Activated B cell treated with CpG ODN at 0.5 μM for 24 hours (primary cell): ENCODE measurements around the gene NDUFS3. TPM values are rescaled to one million over a fixed set of nuclear protein-coding genes. Genes with fewer than 3 reads are reported as not detected.

ENCODE experiments used
- ATAC-seq: fragments of 200-7000 bp; cut with Tn5 transposase; one replicate; pipeline ENCODE4 v1.10.0; 2021; ENCODE audit warnings: low read depth, mild to moderate bottlenecking, moderate library complexity
- CTCF ChIA-PET: fragments of 350-600 bp; sonication (Branson Sonifier 250); formaldehyde crosslinking; loops from one replicate; lab custom pipeline; 2021; ENCODE audit warnings: antibody characterized with exemption; lab: Charles Lee
- POLR2A ChIA-PET: fragments of 350-600 bp; sonication (Branson Sonifier 250); formaldehyde crosslinking; loops from one replicate; lab custom pipeline; 2021; ENCODE audit warnings: antibody characterized with exemption; lab: Charles Lee
- DNase-seq: peaks from one replicate; pipeline ENCODE4 v3.0.0; 2022
- H3K27ac Mint-ChIP-seq: one replicate; pipeline ENCODE4 v1.8.0; 2020; ENCODE audit warnings: mixed read lengths
- H3K27me3 Mint-ChIP-seq: one replicate; pipeline ENCODE4 v1.8.0; 2021; ENCODE audit warnings: mixed read lengths
- H3K36me3 Mint-ChIP-seq: one replicate; pipeline ENCODE4 v1.8.0; 2021; ENCODE audit warnings: low read depth, mixed read lengths
- H3K4me1 Mint-ChIP-seq: one replicate; pipeline ENCODE4 v1.8.0; 2021; ENCODE audit warnings: mixed read lengths
- H3K4me3 Mint-ChIP-seq: one replicate; pipeline ENCODE4 v1.8.0; 2020; ENCODE audit warnings: mild to moderate bottlenecking, mixed read lengths
- H3K9me3 Mint-ChIP-seq: one replicate; pipeline ENCODE4 v1.8.0; 2020; ENCODE audit warnings: mixed read lengths
- CTCF ChIP-seq: fragments of 200-600 bp; IDR thresholded peaks from one replicate; pipeline ENCODE4 v1.8.0; 2022; ENCODE audit warnings: antibody characterized with exemption, mild to moderate bottlenecking
- intact Hi-C: fragments of 100-400 bp; cut with micrococcal nuclease; formaldehyde crosslinking; loops from one replicate; pipeline ENCODE4 v1.15.1; 2024
- total RNA-seq: library from RNA; stranded (reverse); gene quantifications from 2 replicates; pipeline ENCODE4 v1.2.3, GENCODE V29; 2022

Gene NDUFS3
- total RNA-seq, 1 donor from 2014 or later = 95.9 TPM

DNA sequence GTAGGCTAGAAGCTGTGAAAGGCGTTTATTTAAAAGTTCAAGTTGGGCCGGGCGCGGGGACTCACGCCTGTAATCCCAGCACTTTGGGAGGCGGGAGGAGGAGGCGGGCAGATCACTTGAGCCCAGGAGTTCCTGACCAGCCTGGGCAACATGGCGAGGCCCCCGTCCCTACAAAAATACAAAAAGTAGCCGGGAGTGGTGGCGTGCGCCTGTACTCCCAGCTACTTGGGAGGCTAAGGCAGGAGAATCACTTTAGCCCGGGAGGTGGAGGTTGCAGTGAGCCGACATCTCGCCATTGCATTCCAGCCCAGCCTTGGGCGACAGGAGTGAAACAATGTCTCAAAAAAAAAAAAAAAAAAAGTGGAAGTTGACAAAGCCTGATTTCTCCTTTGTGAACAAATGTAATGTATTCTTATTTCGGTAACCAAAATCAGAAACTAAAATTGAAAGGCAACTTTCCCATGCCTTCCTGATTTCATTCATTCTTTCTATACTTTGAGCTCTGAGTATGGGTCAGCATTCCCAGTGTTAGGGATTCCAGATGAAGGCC is 12.7 kb upstream of the NDUFS3 start:
- Mint-ChIP-seq H3K27me3 (no peaks in the 10 kb centered on the region), H3K36me3 (peaks cover 13% of the 10 kb centered on the region), H3K4me3 (peak overlapping the region; percentile 84), H3K9me3 (no peaks in the 10 kb centered on the region), H3K4me1 (peaks cover 18% of the 10 kb centered on the region), H3K27ac (peak overlapping the region; percentile 54)
- DNase-seq (no peak), ATAC-seq (no peak)
- intact Hi-C loops = no loop called here
- no peak for TF ChIP-seq CTCF
- CTCF ChIA-PET = no interaction called here
- POLR2A ChIA-PET = interaction anchor here (0.6 to 3.9 kb wide), 12 partner anchors 11 to 1648 kb away, joined by 3 to 56 read pairs (median 7); partner anchors contain the start of genes ACP2, AGBL2, CELF1 and KBTBD4

DNA sequence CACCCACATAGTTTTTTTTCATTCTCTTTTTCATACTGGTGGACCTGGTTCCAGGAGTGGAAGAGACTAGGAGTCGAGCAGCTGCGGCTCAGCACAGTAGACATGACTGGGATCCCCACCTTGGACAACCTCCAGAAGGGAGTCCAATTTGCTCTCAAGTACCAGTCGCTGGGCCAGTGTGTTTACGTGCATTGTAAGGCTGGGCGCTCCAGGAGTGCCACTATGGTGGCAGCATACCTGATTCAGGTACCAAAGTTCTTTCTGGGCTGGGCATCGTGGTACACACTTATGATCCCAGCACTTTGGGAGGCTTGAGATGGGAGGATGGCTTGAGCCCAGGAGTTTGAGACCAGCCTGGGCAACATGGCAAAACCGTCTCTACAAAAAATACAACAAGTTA is 9.2 kb upstream of the NDUFS3 start:
- DNase-seq (no peak), ATAC-seq (no peak)
- no peaks in the 10 kb centered on the region for H3K27me3 Mint-ChIP-seq
- TF ChIP-seq CTCF = no peak
- intact Hi-C loops = no loop called here
- ChIA-PET POLR2A (interaction anchor here (0.7 to 1.1 kb wide), 2 partner anchors 9 kb away, joined by 4 read pairs; partner anchors contain the start of genes KBTBD4 and NDUFS3), CTCF (no interaction called here)
- H3K36me3 Mint-ChIP-seq = peaks cover 45% of the 10 kb centered on the region
- H3K4me3 Mint-ChIP-seq = no peak overlapping the region
- no peaks in the 10 kb centered on the region for H3K9me3 Mint-ChIP-seq
- H3K4me1 Mint-ChIP-seq = peaks cover 15% of the 10 kb centered on the region
- no peak overlapping the region for H3K27ac Mint-ChIP-seq

DNA sequence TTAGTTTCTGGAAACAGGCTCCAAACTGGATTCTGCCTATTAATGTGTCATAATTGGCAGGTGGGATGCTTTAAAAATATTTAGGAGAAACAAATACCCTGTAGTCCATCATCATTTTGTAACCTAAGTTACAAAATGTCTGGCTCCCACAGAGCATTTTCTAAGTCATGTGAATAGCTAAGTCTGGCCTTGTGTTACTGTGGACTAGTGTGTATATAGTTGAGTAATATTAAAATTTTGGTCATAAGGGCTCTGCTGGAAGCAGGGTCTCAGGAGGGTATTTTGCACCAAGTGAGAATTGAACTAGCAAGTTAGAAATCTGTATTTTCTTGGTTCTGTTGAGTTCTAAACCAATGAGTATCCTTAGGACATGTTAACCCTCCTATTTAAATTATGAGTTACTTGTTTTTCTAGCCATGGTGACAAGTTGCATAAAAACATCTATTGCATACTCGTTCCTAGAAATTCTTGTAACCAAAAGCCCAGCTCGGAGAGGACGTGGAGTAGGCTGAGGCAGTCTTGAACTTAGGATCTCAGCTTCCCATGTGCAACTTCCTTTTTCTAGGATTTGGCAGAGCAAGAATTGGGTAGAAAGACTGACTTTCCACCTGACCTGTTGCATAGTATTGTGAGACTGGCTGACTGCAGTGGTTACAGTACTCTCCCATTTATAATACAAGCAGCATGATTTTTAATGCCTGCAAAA is 8.1 kb upstream of the NDUFS3 start:
- H3K4me1 Mint-ChIP-seq = peaks cover 10% of the 10 kb centered on the region
- TF ChIP-seq CTCF = no peak
- no peak for ATAC-seq
- intact Hi-C loops = no loop called here
- ChIA-PET POLR2A (no interaction called here), CTCF (interaction anchor here (0.7 kb wide), 1 partner anchor 16 kb away, joined by 4 read pairs; no protein-coding TSS in a partner anchor)
- no peak for DNase-seq
- H3K27me3 Mint-ChIP-seq = no peaks in the 10 kb centered on the region
- no peaks in the 10 kb centered on the region for H3K9me3 Mint-ChIP-seq
- no peak overlapping the region for H3K4me3 Mint-ChIP-seq
- peaks cover 51% of the 10 kb centered on the region for H3K36me3 Mint-ChIP-seq
- no peak overlapping the region for H3K27ac Mint-ChIP-seq

- H3K9me3 Mint-ChIP-seq = no peaks in the 10 kb centered on the region
- peaks cover 8% of the 10 kb centered on the region for H3K4me1 Mint-ChIP-seq
- no peaks in the 10 kb centered on the region for H3K27me3 Mint-ChIP-seq
- peaks cover 54% of the 10 kb centered on the region for H3K36me3 Mint-ChIP-seq
- no peak overlapping the region for H3K27ac Mint-ChIP-seq
- intact Hi-C loops = no loop called here
- ATAC-seq = no peak
- no peak for TF ChIP-seq CTCF
- H3K4me3 Mint-ChIP-seq = no peak overlapping the region
- ChIA-PET POLR2A (no interaction called here), CTCF (no interaction called here)
- DNase-seq = no peak
Observed at GRCh38 chr11:47571357-47571729, 7.5 kb upstream of the NDUFS3 start.

DNA sequence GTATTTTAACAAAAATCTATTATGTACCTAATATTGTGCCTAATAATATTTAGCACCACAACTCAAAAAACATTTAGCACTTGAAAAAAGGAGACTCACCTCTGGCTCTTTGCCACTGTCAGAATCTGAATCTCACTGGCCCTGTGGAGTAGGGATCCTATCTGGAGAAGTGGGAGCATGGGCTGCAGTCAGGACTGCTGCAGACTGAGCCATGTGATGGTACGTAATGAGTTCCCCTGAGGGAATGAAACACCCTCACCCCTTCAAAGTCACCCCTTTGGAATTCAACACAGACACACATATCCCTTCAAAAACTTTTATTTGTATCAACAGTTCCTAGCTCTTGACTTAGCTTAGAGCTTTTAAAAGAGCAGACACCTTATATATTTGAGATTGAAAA is 7.0 kb upstream of the NDUFS3 start:
- intact Hi-C loops = no loop called here
- Mint-ChIP-seq H3K4me1 (peaks cover 4% of the 10 kb centered on the region), H3K4me3 (no peak overlapping the region), H3K36me3 (peaks cover 58% of the 10 kb centered on the region), H3K27me3 (no peaks in the 10 kb centered on the region), H3K9me3 (no peaks in the 10 kb centered on the region), H3K27ac (no peak overlapping the region)
- ChIA-PET POLR2A (no interaction called here), CTCF (no interaction called here)
- no peak for TF ChIP-seq CTCF
- no peak for ATAC-seq
- DNase-seq = no peak
